NCI-H146 (cell line): ENCODE results near the gene MRPL24.

Experiments used
- DNase-seq: peaks from one replicate; lab custom pipeline; 2025; lab: John Stamatoyannopoulos, UW

Gene MRPL24

DNA sequence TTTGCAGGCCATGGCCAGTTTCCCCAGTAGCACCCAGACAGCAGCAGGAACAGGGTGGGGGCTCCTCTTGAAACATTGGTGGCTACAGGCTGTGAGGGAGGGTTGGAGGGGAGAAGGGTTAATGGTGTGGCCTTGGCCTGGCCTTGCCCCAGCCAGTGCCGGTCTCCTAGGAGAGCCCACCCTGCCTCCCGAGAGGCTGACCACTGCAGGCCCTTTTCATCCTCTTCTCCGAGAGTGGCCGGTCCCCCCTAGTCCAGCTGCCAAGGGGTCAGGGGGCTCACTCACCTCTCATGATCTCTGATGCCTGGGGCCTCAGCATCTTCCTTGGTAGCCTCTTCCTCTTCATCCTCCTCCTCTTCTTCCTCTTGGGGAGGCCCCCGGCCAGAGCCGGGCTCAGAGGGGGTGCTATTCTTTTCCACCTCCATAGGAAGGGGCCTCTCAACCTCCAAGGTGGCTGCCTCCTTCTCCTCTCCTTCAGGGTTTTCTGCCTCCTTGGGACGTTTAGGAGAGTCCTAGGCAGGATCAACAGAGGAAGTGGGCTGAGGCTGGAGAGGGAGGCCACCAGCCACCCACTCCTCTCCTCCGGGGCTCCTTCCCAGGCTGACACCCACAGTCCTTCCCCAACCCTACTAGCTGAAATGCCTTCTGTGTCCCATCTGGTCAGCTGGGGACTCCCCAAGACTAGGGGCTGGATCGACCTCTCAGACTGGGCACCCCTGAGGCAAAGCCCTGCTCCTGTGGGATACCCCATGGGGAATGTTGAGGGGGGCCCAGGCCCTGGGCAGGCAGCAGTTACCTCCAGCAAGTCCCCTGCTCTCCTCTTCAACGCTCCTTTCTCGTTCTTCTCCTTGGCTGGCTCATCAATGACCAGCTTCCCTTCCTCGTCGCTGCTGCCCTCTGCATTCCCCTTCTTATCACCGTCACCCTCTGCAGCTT, 2.7 kb upstream of the MRPL24 start:
- no peak for DNase-seq

DNA sequence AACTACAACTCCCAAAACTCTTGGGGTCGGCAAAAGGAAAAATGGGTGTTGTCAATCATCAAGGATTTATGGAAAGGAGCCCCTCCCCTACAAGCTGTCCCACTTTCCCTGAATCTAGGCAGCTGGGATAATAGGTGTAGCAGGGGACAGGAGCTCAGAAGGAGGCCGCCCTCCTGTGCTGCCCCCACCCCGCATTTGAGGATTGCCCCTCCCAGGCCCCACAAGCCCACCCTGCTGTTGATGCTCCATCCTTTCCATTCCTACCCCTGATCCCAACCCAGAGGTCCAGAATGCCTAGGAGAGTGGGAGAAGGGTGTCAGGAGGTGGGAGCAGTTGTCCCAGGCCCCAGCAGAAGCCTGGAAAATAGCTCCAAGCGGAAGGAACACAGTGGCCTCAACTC, 1.9 kb upstream of the MRPL24 start:
- no peak for DNase-seq

DNA sequence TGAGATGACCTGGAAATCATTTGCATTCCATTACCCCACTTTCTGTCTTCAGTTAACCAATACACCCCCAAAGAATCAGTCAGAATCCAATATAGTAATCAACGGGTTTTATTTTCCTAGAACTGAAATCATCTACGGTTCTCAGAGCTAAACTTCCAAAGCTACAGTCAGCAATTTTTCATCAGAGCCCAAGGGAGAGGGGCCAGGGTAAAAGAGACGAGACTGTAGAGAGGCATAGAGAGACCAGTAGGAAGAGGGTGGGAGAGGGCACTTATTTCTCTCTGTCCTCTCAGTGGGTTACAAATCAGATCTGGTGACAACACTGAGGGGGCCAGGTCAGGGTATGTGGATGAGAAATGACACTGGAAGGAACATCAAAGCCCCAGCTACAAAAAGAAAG, 1.1 kb upstream of the MRPL24 start:
- DNase-seq, result no peak

DNA sequence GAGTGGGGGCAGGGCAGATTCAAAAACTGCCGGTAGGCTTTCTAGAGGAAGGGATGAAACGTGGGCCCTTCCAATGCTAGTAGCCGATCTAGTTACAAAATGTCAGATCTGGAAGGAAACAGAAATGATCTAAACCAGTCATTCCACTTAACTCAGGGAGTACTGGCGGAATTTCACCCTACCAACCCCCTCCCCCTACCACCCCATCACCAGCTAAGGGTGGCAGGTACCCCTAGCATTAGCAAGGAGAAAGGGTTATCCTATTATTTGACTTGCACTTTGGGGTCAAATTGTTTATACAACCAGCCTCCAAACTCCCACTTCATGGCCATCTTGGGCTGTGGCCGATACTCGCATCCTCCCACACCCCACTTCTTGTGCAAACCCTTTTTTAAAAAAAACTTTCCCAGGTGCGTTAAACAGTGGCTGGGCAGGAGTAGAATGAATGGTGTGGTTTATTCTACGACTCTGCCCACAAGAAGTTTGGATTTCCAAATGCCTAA, 644 bp upstream of the MRPL24 start:
- DNase-seq, result no peak

DNA sequence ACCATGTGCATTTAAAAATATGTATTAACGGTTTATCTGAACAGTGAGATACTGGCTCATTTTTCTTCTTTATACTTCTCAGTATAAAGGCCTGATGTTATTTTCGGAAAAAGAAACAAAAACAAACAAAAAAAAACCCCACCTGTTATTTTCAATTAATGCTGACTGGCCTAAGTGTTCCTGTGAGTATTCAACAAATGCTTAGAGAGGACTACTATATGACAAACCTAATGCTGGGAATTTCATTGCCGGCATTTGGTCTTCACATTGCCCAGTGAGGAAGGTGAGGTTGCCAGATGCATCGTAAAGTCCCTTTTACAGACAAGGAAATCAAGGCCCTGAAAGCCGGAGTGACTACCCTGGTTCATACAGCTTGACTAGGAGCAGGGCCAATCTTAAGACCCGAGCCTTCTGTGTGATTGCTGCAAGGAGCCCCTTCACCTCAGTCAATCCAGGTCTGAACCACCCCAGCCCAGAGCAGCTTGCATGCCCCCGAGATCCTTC, 599 bp downstream of the MRPL24 start:
- DNase-seq, result no peak

DNA sequence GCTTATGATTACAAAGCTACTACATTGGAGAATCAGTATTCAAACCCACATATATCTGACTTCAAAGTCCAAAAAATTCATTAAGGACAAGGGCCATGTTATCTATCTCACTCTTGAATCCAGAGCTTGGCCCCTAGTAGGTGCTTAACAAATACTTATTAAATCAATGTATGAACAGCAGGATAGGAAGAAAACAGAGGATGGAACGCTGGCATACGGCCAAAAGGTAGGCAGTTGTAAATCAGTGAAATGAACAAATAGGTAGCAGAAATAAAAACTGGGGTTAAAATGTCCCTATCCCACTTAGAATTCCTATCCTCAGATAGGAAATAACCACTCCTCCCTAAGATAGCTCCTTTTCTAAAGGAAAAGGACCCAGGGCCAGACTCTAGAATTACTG, 2.0 kb downstream of the MRPL24 start:
- no peak for DNase-seq

DNA sequence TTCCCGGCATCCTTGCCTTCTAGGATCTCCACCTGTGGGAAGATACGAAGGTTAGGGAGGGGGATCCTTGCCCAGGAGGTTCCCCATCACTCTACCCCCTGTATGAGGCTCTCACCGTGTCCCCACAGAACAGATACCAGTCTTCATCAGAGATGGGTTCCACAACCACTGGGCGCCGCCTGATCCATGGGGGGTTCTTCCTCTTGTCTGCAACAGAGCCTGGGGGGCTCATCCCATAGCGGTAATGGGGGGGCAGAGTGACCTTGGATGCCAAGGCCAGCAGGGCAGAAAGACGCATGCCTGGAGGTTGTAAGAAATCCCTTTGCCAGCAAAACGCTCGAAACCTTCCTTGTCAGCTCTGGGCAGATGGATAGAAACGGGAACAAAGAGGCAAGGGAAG, 2.5 kb downstream of the MRPL24 start:
- no peak for DNase-seq

DNA sequence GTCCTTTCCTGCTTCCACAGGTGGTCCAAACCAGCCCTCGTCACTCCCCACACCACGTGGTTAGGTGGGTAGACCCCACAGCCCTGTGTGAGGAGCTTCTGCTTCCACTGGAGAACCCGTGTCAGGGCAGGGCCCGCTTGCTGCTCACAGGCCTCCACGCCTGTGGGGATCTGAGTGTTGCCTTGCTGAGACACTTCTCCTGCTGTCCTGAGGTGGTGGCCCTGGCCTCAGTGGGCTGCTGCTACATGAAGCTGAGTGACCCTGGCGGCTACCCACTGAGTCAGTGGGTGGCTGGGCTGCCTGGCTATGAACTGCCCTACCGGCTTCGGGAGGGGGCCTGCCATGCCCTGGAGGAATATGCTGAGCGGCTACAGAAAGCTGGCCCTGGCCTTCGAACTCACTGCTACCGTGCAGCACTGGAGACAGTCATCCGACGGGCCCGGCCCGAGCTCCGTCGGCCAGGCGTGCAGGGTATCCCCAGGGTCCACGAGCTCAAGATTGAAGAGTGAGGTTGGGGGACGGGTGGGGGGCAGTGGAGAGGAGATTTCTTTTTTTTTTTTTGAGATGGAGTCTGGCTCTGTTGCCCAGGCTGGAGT, 6.8 kb downstream of the MRPL24 start:
- DNase-seq, result no peak

DNA sequence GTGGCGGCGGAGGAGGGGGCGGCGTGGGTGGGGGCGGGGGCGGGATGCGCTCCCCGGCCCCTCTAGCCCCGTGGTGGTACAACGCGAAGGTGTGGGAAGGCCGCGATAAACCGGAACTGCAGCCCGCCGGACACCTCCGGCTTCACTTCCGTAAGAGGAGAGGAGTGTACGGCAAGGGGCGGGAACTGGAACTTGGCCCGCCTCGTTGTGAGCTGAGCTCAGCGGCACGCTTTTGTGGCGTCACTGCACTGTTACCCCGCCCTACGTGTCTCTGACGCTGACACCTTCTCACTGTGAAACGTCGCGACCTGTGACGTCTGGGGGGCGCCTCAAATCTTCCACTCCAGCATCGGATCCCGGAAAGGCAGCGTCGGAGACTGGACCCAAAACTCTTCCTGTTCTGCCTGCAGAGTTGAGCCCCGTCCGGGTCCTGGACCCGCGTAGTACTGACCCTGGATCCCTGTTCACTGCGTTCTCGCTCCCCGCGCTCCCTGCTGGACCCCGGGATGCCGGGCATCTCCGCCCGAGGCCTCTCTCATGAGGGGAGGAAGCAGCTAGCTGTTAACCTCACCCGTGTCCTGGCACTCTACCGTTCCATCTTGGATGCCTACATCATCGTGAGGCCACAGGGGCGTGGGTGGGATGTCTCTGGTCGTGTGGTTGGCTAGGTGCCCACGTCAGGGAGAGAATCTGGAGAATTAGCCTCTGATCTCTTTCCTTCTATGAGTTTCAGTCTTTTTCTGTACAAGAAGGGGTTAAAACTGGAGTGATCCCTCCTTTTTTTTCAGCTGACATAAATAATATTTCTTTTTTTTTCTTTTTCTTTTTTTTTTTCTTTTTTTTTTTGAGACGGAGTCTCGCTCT, 12.1 kb downstream of the MRPL24 start, which contains the start of gene ISG20L2:
Gene ISG20L2 (minus strand): TSS at position 168 of the 864 bp plus-strand sequence. CDS start 1,114 bp downstream, outside the sequence.
- DNase-seq, result peak; percentile 97

DNA sequence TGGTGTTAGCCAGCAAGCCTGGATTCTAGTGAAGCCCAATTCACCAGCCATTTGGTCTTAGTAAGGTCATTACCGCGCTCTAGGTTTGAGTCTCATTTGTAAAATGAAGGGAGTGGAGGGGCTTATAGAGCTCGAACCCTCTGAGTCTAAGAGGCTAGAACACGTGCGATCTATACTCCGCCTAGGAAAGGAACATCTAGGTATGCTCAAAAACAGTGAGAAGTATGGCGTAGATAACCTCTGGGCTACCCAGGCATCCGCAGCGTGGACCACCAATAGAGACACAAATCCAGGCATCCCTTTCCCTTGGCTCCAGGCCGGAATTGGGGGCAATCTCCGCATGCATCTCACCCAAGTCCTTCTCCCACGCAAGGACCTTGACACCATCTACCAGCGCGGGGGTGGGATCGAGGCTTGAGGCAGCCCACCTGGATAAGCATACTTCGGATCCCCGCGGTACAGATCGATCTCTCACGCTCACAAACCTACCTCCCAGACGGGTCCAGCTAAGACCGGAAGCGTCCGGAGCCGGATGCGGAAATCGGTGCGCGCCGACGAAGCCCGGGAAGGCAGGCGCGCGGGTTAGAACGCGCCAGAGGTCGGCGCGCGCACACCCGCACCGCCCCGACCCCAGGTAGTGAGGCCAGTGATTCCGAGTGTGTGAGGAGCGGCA, 12.8 kb downstream of the MRPL24 start, which contains the start of gene METTL25B:
Gene METTL25B (plus strand): TSS at position 544 of the 673 bp plus-strand sequence. CDS start 636 bp downstream, outside the sequence.
- DNase-seq, result peak; percentile 88

DNA sequence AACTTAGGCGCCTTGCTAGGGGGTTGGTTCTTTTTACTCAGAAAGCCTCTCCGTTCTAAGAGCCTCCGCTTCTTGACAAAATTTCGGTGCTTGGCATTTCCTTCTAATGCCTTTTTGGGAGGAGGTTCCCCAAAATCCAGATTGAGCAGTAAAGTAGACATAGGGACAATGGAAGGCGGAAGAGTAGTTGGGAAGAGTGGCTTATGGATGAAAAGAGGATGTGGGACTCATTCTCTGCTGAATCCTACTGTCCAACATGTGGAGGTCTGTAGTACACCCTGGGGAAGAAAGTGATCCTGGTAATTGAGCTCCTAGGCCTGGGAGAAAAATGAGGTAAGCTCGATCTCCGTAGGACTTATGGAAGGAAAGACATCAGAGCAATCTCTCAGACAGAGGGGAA, 13.4 kb downstream of the MRPL24 start:
- DNase-seq, result no peak

DNA sequence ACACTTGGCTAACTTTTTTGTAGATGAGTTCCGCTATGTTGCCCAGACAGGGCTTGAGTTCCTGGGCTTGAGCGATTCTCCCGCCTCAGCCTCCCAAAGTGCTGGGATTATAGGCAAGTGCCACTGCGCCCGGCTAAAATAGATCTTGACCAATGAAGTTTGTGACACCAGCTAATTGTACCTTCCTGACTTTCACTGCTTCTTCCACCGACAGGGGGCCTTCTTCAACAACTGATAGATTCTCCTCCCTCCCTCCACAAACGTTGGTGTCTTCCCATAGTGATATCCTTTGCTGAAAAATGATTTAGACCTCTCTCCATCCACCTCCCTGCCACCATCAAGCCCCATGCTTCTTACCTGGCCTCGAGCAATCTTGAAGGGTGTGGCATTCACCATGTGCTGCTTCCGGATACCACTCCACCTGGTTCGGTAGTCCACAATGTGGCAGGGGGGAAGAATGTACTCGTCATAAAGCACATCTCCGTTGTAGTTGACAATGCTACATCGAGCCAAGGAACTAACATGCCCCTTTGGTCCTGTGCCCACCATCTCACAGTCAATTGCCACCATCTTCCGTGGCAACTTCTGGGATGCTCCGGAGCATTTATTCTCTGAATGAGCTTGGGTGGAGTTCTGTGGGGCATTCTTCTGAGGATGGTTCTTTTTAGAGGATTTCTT, 14.2 kb downstream of the MRPL24 start:
- DNase-seq, result peak; percentile 18

DNA sequence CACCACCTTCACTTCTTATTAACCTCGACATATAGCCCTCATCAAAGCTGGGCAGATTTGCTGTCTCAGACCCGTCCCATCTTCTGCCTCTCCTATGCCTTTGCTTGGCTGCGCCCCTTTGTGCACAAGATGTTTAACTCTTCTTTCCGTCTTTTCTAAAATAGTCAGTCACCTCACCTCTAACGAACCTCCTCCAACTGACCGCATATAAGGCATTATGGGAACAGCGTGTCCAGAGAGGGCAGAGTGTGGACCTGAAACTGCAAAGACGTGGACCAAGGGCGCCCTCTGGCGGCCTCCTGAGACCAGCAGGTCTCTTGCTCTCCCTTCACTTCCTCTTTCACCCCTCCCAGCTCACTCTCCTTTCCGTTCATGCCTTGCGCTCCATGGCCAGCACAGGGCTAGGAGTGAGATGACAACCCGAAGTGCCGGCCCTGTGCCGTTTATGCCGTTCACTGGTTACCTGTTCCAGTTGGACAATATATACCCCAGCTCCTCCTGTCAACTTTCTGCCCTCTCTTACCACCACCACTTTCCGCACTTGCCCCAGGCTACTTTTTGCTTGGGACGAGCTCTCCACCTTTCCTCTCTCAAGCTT, 15.1 kb downstream of the MRPL24 start:
- peak; percentile 78 for DNase-seq

DNA sequence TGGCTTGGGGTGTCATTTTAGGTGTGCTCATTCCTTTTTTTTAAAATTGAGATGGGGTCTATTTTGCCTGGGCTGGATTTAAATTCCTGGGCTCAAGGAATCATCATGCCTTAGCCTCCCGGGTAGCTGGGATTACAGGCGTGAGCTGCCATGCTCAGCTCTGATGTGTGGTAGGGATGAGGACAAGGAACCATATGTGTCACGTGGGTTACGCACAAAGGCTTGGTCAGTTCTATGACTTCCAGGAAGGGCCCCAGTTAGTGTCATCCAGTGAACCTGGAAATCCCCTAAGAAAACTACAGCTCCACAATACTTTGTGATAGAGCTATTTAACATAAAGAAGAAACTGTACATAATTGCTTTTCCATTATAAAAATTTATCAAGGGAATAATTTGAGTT, 19.4 kb downstream of the MRPL24 start:
- no peak for DNase-seq

DNA sequence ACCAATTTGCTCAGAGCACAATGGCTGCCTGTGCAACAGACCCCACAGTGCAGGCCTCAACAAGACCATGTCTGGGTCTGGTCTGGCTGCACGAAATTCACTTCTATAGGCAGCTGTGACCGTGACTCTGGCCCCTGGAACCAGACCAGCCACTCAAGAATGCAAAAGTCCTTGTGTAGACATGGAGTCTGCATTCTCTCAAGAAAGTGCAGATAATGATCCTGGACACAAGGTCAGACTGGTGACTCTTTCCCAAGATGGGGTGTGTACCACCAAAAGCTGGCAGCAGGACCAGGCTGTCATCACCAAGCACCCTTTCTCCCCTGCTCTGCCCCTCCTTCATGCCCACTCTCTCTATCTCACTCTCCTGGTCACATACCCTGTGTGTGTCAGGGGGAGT, 19.8 kb downstream of the MRPL24 start:
- no peak for DNase-seq

DNA sequence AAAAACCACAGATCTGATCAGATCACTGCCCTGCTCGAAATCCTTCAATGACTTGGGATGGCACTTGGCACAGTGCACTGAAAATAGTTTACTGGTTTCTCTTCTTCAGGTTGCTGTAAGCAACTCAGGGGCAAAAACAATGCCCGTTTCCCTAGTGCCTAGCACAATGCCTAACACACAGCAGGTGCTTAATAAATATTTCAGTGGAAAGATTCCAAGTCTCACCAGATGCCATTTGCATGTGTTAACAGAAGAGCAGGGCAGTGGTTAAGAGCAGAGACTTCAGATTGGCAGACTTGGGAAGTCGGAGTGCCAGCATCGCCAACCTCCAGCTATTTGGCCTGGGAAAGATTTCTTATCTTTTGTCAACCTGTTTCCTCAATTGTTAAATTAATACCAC, 23.5 kb downstream of the MRPL24 start:
- DNase-seq, result no peak

DNA sequence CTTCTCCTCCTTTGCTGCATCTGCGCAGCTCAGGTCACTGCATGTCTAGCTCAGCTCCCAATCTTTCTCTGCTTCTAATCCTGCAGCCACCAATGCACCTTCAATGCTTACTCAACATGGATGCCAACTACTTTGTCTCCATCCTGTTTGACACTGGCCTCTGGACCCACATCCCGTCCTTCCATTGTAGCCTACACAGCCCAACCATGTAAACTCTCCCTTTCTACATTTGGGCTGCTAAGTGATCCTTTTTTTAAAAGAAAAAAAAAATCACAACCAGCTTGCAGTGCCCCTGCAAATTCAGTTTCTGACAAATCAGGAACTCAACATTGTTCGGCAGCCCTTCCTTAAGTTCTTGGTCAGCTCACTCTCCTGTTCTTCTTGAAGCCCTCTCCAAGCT, 26.1 kb downstream of the MRPL24 start:
- DNase-seq, result no peak

DNA sequence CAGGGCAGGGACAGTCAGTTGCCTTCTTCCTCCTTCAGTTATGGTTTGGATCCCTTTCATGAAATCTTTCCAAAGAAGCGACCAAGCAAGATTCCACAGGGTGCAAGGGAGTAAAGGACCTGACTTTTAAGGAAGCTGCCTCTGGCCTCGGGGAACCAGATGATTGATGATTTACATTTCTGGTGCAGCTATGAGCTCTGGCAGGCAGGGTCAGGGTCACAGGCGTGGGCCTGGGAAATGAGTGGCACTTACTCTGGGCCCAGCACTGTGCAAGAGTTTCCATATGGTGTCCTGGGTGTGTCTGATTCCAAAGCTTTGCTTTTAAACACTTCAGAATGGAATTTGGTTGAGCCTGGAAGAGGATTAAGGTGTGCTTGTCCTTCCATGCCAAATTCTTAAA, 28.3 kb downstream of the MRPL24 start:
- DNase-seq, result no peak

DNA sequence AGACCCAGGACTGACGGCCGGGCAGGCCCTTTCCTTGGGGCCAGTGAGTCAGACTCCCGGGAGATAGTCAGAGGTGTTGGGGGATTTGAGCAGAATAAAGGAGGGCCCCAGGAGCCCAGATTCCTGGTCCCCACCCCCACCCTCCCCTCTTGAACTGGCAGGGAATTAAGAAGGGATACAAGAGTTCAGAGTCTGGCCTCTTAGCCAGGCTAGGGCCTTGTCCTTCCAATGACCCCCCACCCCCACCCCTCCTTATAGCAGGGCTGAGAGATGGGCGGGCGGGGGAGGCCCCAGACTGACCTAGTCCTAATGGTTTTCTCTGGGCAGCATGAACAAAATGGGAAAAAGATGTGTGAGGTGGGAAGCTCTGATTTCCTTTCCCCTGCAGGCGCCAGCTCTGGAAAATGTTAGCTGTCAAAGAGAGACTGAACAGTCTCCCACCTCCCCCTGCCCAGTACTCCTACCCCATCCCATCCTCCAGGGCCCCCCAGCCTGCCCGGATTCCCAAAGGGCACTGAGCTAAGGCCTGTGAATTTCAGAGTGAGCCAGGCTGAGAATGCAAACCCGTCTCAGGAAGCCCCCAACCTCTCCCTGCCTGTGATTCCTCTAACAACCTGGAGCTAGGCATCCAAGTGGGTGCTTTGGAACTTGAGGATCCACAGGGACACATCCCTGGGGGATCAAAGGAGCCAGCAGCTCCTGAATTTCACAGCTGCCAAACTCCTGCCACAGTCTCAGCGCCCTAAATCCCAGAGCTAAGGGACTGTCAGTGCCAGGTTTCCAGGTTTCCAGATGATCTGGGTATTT, 29.7 kb downstream of the MRPL24 start:
- no peak for DNase-seq
